ENCODE data around the gene POMZP3.
"Not testable (repeated sequence)": the region's sequence is repeated elsewhere in the genome, so short reads cannot be mapped to it uniquely, and the experiment has no call there.

GRCh38 chr7:76609864-76610263 is 17.2 kb downstream of the POMZP3 start:
- TF ChIP-seq POLR2A (IDR thresholded peaks at IDR 0.05; ENCODE audit: borderline replicate concordance, extremely low read depth, insufficient read depth, insufficient read length); FOSL1 (IDR thresholded peaks at IDR 0.05; ENCODE audit: low read depth); REST (IDR thresholded peaks at IDR 0.05; ENCODE audit: low read depth); CTCF (IDR thresholded peaks at IDR 0.05 in 2 of 3, conservative IDR thresholded peaks at IDR 0.05 in 1 of 3; ENCODE audit: borderline replicate concordance in 1 of 3, insufficient read depth in 1 of 3, low read depth in 2 of 3, low read length in 2 of 3); EZH2 (IDR thresholded peaks at IDR 0.05); JUND (IDR thresholded peaks at IDR 0.05); POLR2AphosphoS5 (IDR thresholded peaks at IDR 0.05; ENCODE audit: low read depth, low read length); SIN3A (IDR thresholded peaks at IDR 0.05; ENCODE audit: low read depth); EZH2phosphoT487 (IDR thresholded peaks at IDR 0.05; ENCODE audit: borderline replicate concordance); YY1 (IDR thresholded peaks at IDR 0.05; ENCODE audit: extremely low read depth, insufficient replicate concordance, low read depth, low read length); ZNF274 (IDR thresholded peaks at IDR 0.05; ENCODE audit: low read depth, low read length); ATF3 (IDR thresholded peaks at IDR 0.05); SP1 (IDR thresholded peaks at IDR 0.05; ENCODE audit: low read depth); ZBTB33 (IDR thresholded peaks at IDR 0.05; ENCODE audit: extremely low read depth, insufficient replicate concordance, low read length): not testable (repeated sequence)

Measured in HCT116 (cell line).